Mesenchymal stem cell (in vitro differentiated cells and primary cell): ENCODE measurements around the gene RERE.

Experiments
- DNase-seq: peaks from one replicate; pipeline ENCODE4 v3.0.0-alpha.2; 2013
- H2AFZ ChIP-seq: one replicate; pipeline ENCODE4 v1.6.1; 2013; ENCODE audit warnings: low read depth, mild to moderate bottlenecking, control low read depth, inconsistent platforms, low read length, moderate library complexity
- H2AK5ac ChIP-seq: 2 replicates; pipeline ENCODE4 v1.6.1; 2013; ENCODE audit warnings: low read length, moderate library complexity, mild to moderate bottlenecking, inconsistent platforms; ENCODE audit not compliant: severe bottlenecking
- H2BK120ac ChIP-seq: one replicate; pipeline ENCODE4 v1.6.1; 2013; ENCODE audit warnings: low read depth, mild to moderate bottlenecking, inconsistent platforms, low read length, moderate library complexity
- H2BK12ac ChIP-seq, 2 experiments: one replicate each; pipeline ENCODE4 v1.6.1; 2013; ENCODE audit warnings: inconsistent platforms in 2 of 2, low read length in 2 of 2, mild to moderate bottlenecking in 2 of 2, moderate library complexity in 2 of 2, control low read depth in 1 of 2
- H2BK15ac ChIP-seq: one replicate; pipeline ENCODE4 v1.6.1; 2013; ENCODE audit warnings: mild to moderate bottlenecking, low read depth, inconsistent platforms; ENCODE audit not compliant: poor library complexity, severe bottlenecking
- H2BK5ac ChIP-seq: 2 replicates; pipeline ENCODE4 v1.6.1; 2013; ENCODE audit warnings: low read depth, mild to moderate bottlenecking, low read length, control low read depth, inconsistent platforms; ENCODE audit not compliant: poor library complexity, severe bottlenecking
- H3K14ac ChIP-seq, 2 experiments: one replicate each; pipeline ENCODE4 v1.6.1; 2013; ENCODE audit warnings: inconsistent platforms in 2 of 2, low read length in 2 of 2, control low read depth in 1 of 2, mild to moderate bottlenecking in 1 of 2, moderate library complexity in 1 of 2
- H3K18ac ChIP-seq, 2 experiments: one replicate each; pipeline ENCODE4 v1.6.1; 2013; ENCODE audit warnings: inconsistent platforms in 2 of 2, low read length in 2 of 2, control low read depth in 1 of 2, low read depth in 1 of 2, mild to moderate bottlenecking in 1 of 2
- H3K23ac ChIP-seq, 2 experiments: one replicate each; pipeline ENCODE4 v1.6.1; 2013; ENCODE audit warnings: inconsistent platforms in 2 of 2, low read length in 2 of 2, mild to moderate bottlenecking in 2 of 2, moderate library complexity in 2 of 2, control low read depth in 1 of 2
- H3K27ac ChIP-seq: 2 replicates; pipeline ENCODE4 v1.5.1; 2013; ENCODE audit warnings: mild to moderate bottlenecking, moderate library complexity, low read length, control low read depth, inconsistent platforms; ENCODE audit not compliant: poor library complexity, severe bottlenecking
- H3K27me3 ChIP-seq, 2 experiments: 2 replicates each; pipeline versions ENCODE4 v1.6.1 to v1.7.0; 2013; ENCODE audit warnings: low read length in 2 of 2, mild to moderate bottlenecking in 2 of 2, moderate library complexity in 2 of 2, control low read depth in 1 of 2, inconsistent platforms in 1 of 2; ENCODE audit not compliant: control insufficient read depth in 1 of 2, insufficient read depth in 1 of 2
- H3K36me3 ChIP-seq, 2 experiments: 2 replicates each; pipeline versions ENCODE4 v1.6.1 to v1.7.0; 2013; ENCODE audit warnings: low read length in 2 of 2, control low read depth in 1 of 2, inconsistent platforms in 1 of 2, low read depth in 1 of 2, mild to moderate bottlenecking in 1 of 2; ENCODE audit not compliant: insufficient read depth in 2 of 2, control insufficient read depth in 1 of 2
- H3K4ac ChIP-seq, 2 experiments: one replicate each; pipeline ENCODE4 v1.6.1; 2013; ENCODE audit warnings: inconsistent platforms in 2 of 2, low read length in 2 of 2, mild to moderate bottlenecking in 2 of 2, moderate library complexity in 2 of 2, control low read depth in 1 of 2, low read depth in 1 of 2
- H3K4me1 ChIP-seq: 2 replicates; pipeline ENCODE4 v1.6.1; 2013; ENCODE audit warnings: low read depth, low read length, control low read depth; ENCODE audit not compliant: control insufficient read depth, insufficient read depth
- H3K4me2 ChIP-seq: 2 replicates; pipeline ENCODE4 v1.6.1; 2013; ENCODE audit warnings: low read length, mild to moderate bottlenecking, inconsistent platforms; ENCODE audit not compliant: poor library complexity, severe bottlenecking
- H3K4me3 ChIP-seq, 2 experiments: 2 replicates each; pipeline versions ENCODE4 v1.5.1 to v1.7.0; 2013; ENCODE audit warnings: low read length in 2 of 2, mild to moderate bottlenecking in 2 of 2, control low read depth in 1 of 2, low read depth in 1 of 2; ENCODE audit not compliant: insufficient read depth in 1 of 2
- H3K79me1 ChIP-seq: replicated peaks from 2 replicates; pipeline ENCODE4 v1.6.1; 2013; ENCODE audit warnings: mild to moderate bottlenecking, control low read depth, low read length, inconsistent platforms; ENCODE audit not compliant: poor library complexity, severe bottlenecking
- H3K9ac ChIP-seq: 2 replicates; pipeline ENCODE4 v1.7.0; 2013; ENCODE audit warnings: mild to moderate bottlenecking, low read length, moderate library complexity
- H3K9me3 ChIP-seq: 2 replicates; pipeline ENCODE4 v1.7.0; 2013; ENCODE audit warnings: mild to moderate bottlenecking, low read length; ENCODE audit not compliant: control insufficient read depth
- H4K8ac ChIP-seq: one replicate; pipeline ENCODE4 v1.6.1; 2013; ENCODE audit warnings: inconsistent platforms, mild to moderate bottlenecking, low read length, moderate library complexity
- H4K91ac ChIP-seq: one replicate; pipeline ENCODE4 v1.6.1; 2013; ENCODE audit warnings: mild to moderate bottlenecking, low read length, inconsistent platforms
- WGBS: methylation state at CpG from one replicate; pipeline ENCODE4 v1.1.7; 2013; ENCODE audit warnings: mixed read lengths; 5-methylcytosine and 5-hydroxymethylcytosine counted together

RERE gene

DNA sequence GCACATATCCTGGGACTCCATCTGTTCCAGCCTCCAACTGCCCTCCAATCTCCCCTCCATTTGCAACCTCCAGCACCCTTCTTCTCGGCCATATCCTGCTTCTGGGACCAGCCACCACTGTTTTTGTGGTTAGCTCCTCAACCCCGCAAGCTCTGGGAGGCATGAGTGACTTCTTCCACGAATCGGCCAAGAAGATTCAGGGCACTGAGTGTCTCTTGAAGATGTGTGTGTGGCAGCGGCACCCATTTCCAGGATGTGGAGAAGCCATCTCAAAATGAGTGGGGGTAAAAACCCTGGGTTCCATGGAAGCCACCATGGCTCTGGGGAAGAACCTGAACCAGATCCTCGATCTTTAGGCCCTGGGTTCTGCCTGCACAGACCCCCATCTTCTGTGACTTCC is 304.9 kb downstream of the RERE start:
- H3K4me3 ChIP-seq = no peak overlapping the region
- no peaks in the 10 kb centered on the region for H3K27me3 ChIP-seq
- H4K8ac ChIP-seq = peak overlapping the region; percentile 23
- H3K36me3 ChIP-seq = peaks cover 9 to 10% of the 10 kb centered on the region in 2 experiments
- peaks cover 36% of the 10 kb centered on the region for H3K79me1 ChIP-seq
- H3K4ac ChIP-seq = peak overlapping the region in 1 of 2 experiments; percentile 51
- no peak overlapping the region for H3K27ac ChIP-seq
- no peak overlapping the region for H2BK12ac ChIP-seq
- H3K4me1 ChIP-seq = peaks cover 6% of the 10 kb centered on the region
- no peak overlapping the region for H3K18ac ChIP-seq
- no peak overlapping the region for H2BK5ac ChIP-seq
- no peak overlapping the region for H4K91ac ChIP-seq
- no peak overlapping the region for H3K14ac ChIP-seq
- no peak overlapping the region for H3K9ac ChIP-seq
- H3K23ac ChIP-seq = no peak overlapping the region
- no peak overlapping the region for H2AFZ ChIP-seq
- 96% methylated on average over 6 of the region's 6 CpGs for WGBS
- no peak overlapping the region for H3K4me2 ChIP-seq
- H2BK120ac ChIP-seq = no peak overlapping the region
- H2BK15ac ChIP-seq = no peak overlapping the region
- no peak overlapping the region for H2AK5ac ChIP-seq
- H3K9me3 ChIP-seq = no peaks in the 10 kb centered on the region
- DNase-seq = no peak

DNA sequence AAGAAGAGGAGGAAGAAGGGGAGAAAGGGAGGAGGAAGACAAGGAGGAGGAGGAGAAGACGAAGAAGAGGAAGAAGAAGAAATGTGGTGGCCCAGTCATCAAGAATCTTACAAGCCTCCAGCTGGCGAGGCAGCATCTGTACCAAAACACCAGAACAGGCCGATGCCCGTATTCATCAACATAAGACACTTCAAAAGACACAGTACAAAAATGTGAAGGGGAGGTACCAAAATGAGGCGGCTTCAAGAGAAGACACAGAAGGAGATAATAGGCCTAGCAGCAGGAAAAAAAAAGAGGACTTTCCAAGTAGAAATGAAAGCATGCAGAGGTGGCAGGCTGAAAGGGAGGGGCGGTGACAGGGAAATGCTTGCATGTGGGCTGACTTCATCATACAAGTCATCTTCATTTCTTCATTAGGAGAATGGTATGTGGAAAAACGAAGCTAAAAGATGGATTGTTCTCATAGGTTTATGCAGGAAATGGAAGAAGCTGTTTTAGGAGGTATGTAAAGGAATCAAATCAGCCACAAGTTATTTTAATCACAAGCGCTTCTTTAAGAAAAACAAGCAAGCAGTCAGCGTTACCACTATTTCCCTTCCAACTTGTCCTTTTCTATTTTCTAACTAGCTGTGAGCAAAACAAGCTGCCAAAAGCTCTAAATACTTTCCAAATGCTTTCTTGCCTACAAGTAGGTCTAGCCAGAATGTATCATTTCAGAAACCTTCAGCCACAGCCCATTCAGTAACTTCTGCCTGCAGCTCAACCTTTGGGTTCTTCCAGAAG is 307.2 kb downstream of the RERE start:
- no peak overlapping the region for H2BK5ac ChIP-seq
- peaks cover 31% of the 10 kb centered on the region for H3K79me1 ChIP-seq
- H4K8ac ChIP-seq = no peak overlapping the region
- H3K4me2 ChIP-seq = no peak overlapping the region
- H3K9me3 ChIP-seq = no peaks in the 10 kb centered on the region
- H2AK5ac ChIP-seq = no peak overlapping the region
- no peak overlapping the region for H3K14ac ChIP-seq
- H3K4me3 ChIP-seq = peak overlapping the region in 1 of 2 experiments; percentile 68
- peak; percentile 80 for DNase-seq
- no peak overlapping the region for H2BK12ac ChIP-seq
- no peak overlapping the region for H3K23ac ChIP-seq
- no peak overlapping the region for H2BK15ac ChIP-seq
- H3K36me3 ChIP-seq = peaks cover 12 to 19% of the 10 kb centered on the region in 2 experiments
- H4K91ac ChIP-seq = no peak overlapping the region
- no peak overlapping the region for H3K4ac ChIP-seq
- H3K9ac ChIP-seq = peak overlapping the region; percentile 77
- H3K18ac ChIP-seq = no peak overlapping the region
- no peak overlapping the region for H2BK120ac ChIP-seq
- no peak overlapping the region for H2AFZ ChIP-seq
- no peaks in the 10 kb centered on the region for H3K27me3 ChIP-seq
- peak overlapping the region; percentile 5 for H3K27ac ChIP-seq
- WGBS = 56% methylated on average over 3 of the region's 9 CpGs
- H3K4me1 ChIP-seq = peaks cover 5% of the 10 kb centered on the region

DNA sequence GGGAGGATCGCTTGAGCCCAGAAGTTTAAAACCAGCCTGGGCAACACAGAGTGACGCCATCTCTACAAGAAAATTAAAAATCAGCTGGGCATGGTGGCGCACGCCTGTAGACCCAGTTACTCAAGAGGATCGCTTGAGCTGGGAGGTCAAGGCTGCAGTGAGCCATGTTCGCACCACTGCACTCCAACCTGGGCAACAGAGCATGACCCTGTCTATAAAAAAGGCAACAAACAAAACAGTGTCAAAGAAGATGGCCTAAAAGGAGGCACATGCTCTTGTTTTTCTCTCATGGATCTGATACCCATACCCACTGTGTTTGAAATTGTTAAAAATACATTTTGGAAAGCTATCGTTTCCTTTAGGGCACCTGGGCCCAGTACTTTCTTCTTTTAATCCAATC is 307.9 kb downstream of the RERE start:
- peak overlapping the region in 1 of 2 experiments; percentile 68 for H3K4me3 ChIP-seq
- H3K27me3 ChIP-seq = no peaks in the 10 kb centered on the region
- H3K23ac ChIP-seq = no peak overlapping the region
- no peaks in the 10 kb centered on the region for H3K9me3 ChIP-seq
- peaks cover 5% of the 10 kb centered on the region for H3K4me1 ChIP-seq
- H3K4me2 ChIP-seq = no peak overlapping the region
- WGBS = 100% methylated on average over 6 of the region's 7 CpGs
- H2BK120ac ChIP-seq = no peak overlapping the region
- DNase-seq = no peak
- no peak overlapping the region for H3K4ac ChIP-seq
- H3K79me1 ChIP-seq = peaks cover 32% of the 10 kb centered on the region
- H2AFZ ChIP-seq = no peak overlapping the region
- H2BK12ac ChIP-seq = peak overlapping the region in 1 of 2 experiments; percentile 6
- H4K91ac ChIP-seq = no peak overlapping the region
- H3K9ac ChIP-seq = peak overlapping the region; percentile 77
- H2BK5ac ChIP-seq = no peak overlapping the region
- H3K36me3 ChIP-seq = peaks cover 11 to 25% of the 10 kb centered on the region in 2 experiments
- no peak overlapping the region for H3K27ac ChIP-seq
- no peak overlapping the region for H4K8ac ChIP-seq
- H3K14ac ChIP-seq = no peak overlapping the region
- no peak overlapping the region for H2BK15ac ChIP-seq
- H3K18ac ChIP-seq = no peak overlapping the region
- no peak overlapping the region for H2AK5ac ChIP-seq

DNA sequence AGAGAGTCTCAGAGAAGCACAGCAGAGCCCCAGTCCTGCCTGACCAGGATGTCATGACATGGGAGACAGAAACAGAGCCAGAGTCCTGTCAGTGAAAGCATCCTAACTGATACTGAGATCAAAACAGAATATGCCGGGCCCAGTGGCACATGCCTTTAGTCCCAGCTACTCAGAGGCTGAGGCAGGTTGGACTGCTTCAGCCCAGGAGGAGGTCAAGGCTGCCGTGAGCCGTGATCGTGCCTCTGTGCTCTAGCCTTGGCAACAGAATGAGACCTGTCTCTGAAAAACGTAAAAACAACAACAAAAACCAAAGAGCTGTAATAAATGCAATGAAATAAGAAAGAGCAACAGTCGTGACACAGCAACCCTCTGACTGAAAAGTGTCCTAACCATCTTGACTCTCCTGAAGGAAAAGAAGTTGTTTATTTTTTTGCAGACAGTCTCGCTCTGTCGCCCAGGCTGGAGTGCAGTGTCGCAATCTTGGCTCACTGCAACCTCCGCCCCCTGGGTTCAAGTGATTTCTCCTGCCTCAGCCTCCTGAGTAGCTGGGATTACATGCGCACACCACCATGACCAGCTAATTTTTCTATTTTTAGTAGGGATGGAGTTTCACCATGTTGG is 310.3 kb downstream of the RERE start:
- H2AK5ac ChIP-seq = no peak overlapping the region
- WGBS = 64% methylated on average over 10 of the region's 11 CpGs
- no peak overlapping the region for H3K27ac ChIP-seq
- H3K36me3 ChIP-seq = peaks cover 4 to 21% of the 10 kb centered on the region in 2 experiments
- H4K8ac ChIP-seq = no peak overlapping the region
- no peaks in the 10 kb centered on the region for H3K27me3 ChIP-seq
- H3K23ac ChIP-seq = no peak overlapping the region
- H3K18ac ChIP-seq = peak overlapping the region in 1 of 2 experiments; percentile 46
- H3K4ac ChIP-seq = peak overlapping the region in 1 of 2 experiments; percentile 32
- no peak overlapping the region for H3K4me3 ChIP-seq
- no peak overlapping the region for H3K4me2 ChIP-seq
- no peak overlapping the region for H3K9ac ChIP-seq
- DNase-seq = peak; percentile 61
- H4K91ac ChIP-seq = no peak overlapping the region
- peak overlapping the region in 1 of 2 experiments; percentile 51 for H2BK12ac ChIP-seq
- H3K9me3 ChIP-seq = no peaks in the 10 kb centered on the region
- H3K4me1 ChIP-seq = peaks cover 3% of the 10 kb centered on the region
- no peak overlapping the region for H2AFZ ChIP-seq
- no peak overlapping the region for H2BK120ac ChIP-seq
- peak overlapping the region in 1 of 2 experiments; percentile 83 for H3K14ac ChIP-seq
- H3K79me1 ChIP-seq = peaks cover 23% of the 10 kb centered on the region
- H2BK5ac ChIP-seq = no peak overlapping the region
- H2BK15ac ChIP-seq = no peak overlapping the region
